ENCODE measurements around the gene PSMD11. TPM values are rescaled to one million over a fixed set of nuclear protein-coding genes. Genes with fewer than 3 reads are reported as not detected.
A peak's percentile ranks its signal among the peaks of the same experiment; 100 is the strongest.

The PSMD11 gene
- total RNA-seq, 2 experiments from 2014 or later = 81.0 to 137 TPM

- H3K36me3 ChIP-seq (ENCODE audit: insufficient read depth, low read length) = no peaks in the 10 kb centered on the region
- CTCF ChIA-PET (ENCODE audit: unreplicated experiment) = no interaction called here
- BruUV-seq (replicated peaks) = no TSS peak
- no peak overlapping the region for H3K4me3 ChIP-seq (ENCODE audit: low read depth, low read length, poor library complexity, severe bottlenecking)
- no peaks in the 10 kb centered on the region for H4K20me1 ChIP-seq (ENCODE audit: insufficient read depth, low read length)
- TF ChIP-seq EZH2phosphoT487 (IDR thresholded peaks at IDR 0.05; ENCODE audit: borderline replicate concordance, low read depth, low read length) = no peak
- TF ChIP-seq CTCF (conservative IDR thresholded peaks at IDR 0.05; ENCODE audit: low read length) = no peak
- H3K27ac ChIP-seq (ENCODE audit: low read depth, low read length, poor library complexity, severe bottlenecking) = no peak overlapping the region
- no peak overlapping the region for H3K4me2 ChIP-seq (ENCODE audit: low read length)
- peaks cover 51% of the 10 kb centered on the region for H3K4me1 ChIP-seq (ENCODE audit: insufficient read depth, low read length, poor library complexity, severe bottlenecking)
- H2AFZ ChIP-seq (ENCODE audit: low read length) = no peak overlapping the region
- intact Hi-C loops (cut with micrococcal nuclease; ENCODE audit: unreplicated experiment) = no loop called here
- H3K79me2 ChIP-seq (ENCODE audit: insufficient read depth, low read depth, low read length) = no peaks in the 10 kb centered on the region
- H3K9me2 ChIP-seq (ENCODE audit: insufficient read depth, low read length) = no peaks in the 10 kb centered on the region
- H3K9me3 ChIP-seq (ENCODE audit: low read length) = no peaks in the 10 kb centered on the region
- DNase-seq (ENCODE audit: low spot score) = no peak
- POLR2A ChIA-PET = no interaction called here
These were observed 76.6 kb downstream of the PSMD11 start for GRCh38 chr17:32520737-32521404.

GRCh38 chr17:32523017-32523680 is 78.8 kb downstream of the PSMD11 start:
- Histone ChIP-seq H3K27ac (ENCODE audit: low read depth, low read length, poor library complexity, severe bottlenecking) (peak overlapping the region; percentile 56), H3K4me2 (ENCODE audit: low read length) (peak overlapping the region; percentile 71), H3K9me2 (ENCODE audit: insufficient read depth, low read length) (no peaks in the 10 kb centered on the region), H4K20me1 (ENCODE audit: insufficient read depth, low read length) (no peaks in the 10 kb centered on the region), H2AFZ (ENCODE audit: low read length) (peak overlapping the region; percentile 37; the same call in 1 of the 2 replicates), H3K4me1 (ENCODE audit: insufficient read depth, low read length, poor library complexity, severe bottlenecking) (peaks cover 47% of the 10 kb centered on the region), H3K9me3 (ENCODE audit: low read length) (no peaks in the 10 kb centered on the region), H3K79me2 (ENCODE audit: insufficient read depth, low read depth, low read length) (no peaks in the 10 kb centered on the region), H3K4me3 (ENCODE audit: low read depth, low read length, poor library complexity, severe bottlenecking) (peak overlapping the region; percentile 46), H3K36me3 (ENCODE audit: insufficient read depth, low read length) (no peaks in the 10 kb centered on the region)
- CTCF ChIA-PET (ENCODE audit: unreplicated experiment) = no interaction called here
- POLR2A ChIA-PET = interaction anchor here (0.6 to 2.6 kb wide), 4 partner anchors 32 to 326 kb away, joined by 4 to 14 read pairs (median 6); no protein-coding TSS in a partner anchor
- intact Hi-C loops (cut with micrococcal nuclease; ENCODE audit: unreplicated experiment) = loop anchor here (1.0 kb wide), 3 partner anchors 20 to 40 kb away; no protein-coding TSS in a partner anchor
- BruUV-seq (replicated peaks) = no TSS peak
- DNase-seq (ENCODE audit: low spot score) = peak; percentile 85
- TF ChIP-seq EZH2phosphoT487 (IDR thresholded peaks at IDR 0.05; ENCODE audit: borderline replicate concordance, low read depth, low read length) (no peak), CTCF (conservative IDR thresholded peaks at IDR 0.05; ENCODE audit: low read length) (no peak)

Measured in OCI-LY7 (cell line).